Left renal pelvis (tissue), 4 donors: ENCODE data around the gene SNX20. TPM values are rescaled to one million over a fixed set of nuclear protein-coding genes. Genes with fewer than 3 reads are reported as not detected.

ENCODE experiments used
- DNase-seq, 4 donors: peaks; one replicate each; pipeline ENCODE4 v3.0.0-alpha.2; 2013; ENCODE audit warnings: low read depth in 4 of 4, low spot score in 3 of 4
- polyA plus RNA-seq, 4 donors: library from polyadenylated mRNA; unstranded; fragments of 120-200 nt; gene quantifications; one replicate each; pipeline ENCODE4 v1.2.1, GENCODE V29; 2013; ENCODE audit not compliant: insufficient read length in 4 of 4

SNX20 gene
- polyA plus RNA-seq, 4 donors, result 0.46 to 0.81 (median 0.61) TPM

- no peak for DNase-seq
Observed at GRCh38 chr16:50683689-50684374, 2.7 kb upstream of the SNX20 start.

DNA sequence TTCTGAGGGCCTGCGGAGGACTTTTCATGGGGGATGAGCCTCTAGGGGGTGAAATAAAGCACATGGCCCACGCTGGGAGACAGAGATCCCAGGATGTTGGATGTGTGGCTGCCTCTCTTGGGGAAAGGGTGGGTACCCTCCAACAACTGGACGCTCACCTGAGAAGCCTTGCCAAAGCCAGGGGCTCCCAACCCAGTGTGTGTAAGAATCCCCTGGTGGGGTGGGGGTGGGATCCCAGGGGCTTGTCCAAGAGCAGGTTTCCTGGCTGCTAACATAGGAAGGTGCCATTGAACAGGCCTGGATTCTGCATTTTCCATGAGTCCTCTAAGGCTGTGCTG, 587 bp downstream of the SNX20 start:
- no peak for DNase-seq

- DNase-seq, result no peak
Observed at GRCh38 chr16:50679676-50680555, 1.2 kb downstream of the SNX20 start.

- no peak for DNase-seq
Observed at GRCh38 chr16:50679266-50679665, 1.8 kb downstream of the SNX20 start.

DNA sequence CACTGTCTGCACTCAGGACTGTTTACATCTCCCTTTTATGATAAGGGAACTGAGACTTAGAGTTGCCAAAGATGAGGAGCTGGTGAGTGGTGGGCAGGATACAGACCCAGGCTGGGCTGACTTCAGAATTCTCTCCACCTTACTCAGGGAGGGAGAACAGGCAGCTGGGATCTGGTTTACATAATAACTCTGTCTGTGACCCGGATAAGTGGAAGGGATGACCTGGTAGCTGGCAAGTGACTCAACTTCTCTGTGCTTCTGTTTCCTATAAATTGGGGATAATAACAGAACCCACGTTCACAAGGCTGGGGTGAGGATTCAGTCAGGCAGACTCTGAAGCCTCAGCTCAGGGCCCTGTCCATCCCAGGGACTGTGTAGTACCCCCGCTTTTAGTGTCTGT, 2.6 kb downstream of the SNX20 start:
- DNase-seq, result no peak

DNA sequence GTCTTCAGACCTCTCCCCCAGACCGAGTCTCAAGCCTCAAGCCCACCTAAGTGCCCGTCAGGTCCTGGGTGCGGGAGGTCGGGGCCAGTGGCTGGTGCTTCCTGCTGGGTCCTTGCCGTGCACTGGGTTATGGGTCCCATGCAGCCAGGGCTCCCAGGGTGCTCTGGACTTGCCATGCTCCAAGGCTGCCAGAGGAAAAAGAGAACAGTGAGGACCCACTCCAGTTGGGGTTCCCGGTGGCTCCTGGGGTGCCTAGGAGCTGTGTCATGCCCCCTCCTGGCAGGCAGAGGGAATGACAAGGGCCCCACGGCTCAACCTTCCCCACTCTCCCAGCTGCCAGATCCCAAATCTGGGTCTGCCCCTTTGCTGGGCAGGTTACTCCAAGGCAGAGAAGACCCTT, 3.8 kb downstream of the SNX20 start:
- DNase-seq, result no peak

- DNase-seq, result no peak
Observed at GRCh38 chr16:50676684-50677225, 4.4 kb downstream of the SNX20 start.

DNA sequence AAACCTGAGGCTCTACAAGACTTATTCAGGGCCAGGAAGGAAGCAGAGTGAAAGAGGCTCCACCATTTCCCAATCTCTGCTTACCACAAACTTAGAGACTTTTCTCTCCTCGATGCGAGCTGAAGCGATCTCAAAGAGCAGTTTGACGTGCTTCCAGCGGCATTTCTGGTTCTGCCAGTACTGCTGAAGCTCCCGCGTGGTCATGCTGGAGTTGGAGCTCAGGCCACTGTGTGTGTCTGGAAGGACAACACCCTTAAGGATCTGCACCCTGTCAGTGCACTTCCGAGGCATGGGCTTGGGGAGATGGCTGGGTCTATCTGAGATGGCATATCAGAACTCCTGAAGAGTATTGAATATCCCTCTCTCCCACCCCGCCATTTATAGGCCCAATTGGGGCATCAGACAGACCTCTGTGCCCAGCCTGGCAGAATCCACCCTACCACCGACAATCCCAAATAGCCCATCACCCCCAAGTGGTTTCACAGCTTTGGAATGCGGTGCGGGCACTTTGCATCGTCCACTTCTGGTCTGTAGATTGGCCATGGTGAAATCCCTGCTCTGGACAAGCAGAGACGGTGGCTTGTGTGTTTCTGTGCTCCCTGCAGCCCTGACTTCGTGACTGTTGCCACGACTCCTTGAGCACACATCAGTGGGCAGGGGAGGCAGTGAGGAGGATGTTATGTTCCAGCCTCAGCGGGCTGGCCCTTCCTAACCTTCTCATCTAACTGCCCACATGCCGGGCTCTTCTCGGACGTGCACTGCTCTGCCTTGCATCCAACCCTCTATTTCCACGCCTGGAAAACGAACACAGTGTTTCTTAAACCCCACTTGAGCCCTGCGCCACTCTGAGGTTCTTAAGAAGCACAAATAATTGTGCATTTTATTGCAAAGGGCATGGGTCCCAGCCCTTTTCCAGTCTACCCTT, 5.2 kb downstream of the SNX20 start:
- no peak for DNase-seq

DNA sequence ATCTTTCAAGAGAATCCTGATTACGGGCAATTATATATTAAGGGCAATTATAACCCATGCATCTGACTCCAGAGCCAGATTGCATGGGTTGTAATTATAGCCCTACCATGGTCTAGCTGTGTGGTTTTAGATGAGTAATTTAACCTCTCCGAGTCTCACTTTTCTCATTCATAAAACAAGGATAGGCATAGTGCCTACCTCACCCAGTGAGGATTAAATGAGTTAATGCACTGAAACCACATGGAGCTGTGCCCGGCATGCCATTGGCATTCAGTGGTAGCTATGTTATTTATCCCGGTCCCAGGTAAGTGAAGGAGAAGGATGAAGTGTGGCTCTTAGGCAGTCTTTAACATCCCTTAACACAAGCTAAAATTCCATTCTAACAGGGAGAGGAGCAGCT, 6.3 kb downstream of the SNX20 start:
- no peak for DNase-seq

DNA sequence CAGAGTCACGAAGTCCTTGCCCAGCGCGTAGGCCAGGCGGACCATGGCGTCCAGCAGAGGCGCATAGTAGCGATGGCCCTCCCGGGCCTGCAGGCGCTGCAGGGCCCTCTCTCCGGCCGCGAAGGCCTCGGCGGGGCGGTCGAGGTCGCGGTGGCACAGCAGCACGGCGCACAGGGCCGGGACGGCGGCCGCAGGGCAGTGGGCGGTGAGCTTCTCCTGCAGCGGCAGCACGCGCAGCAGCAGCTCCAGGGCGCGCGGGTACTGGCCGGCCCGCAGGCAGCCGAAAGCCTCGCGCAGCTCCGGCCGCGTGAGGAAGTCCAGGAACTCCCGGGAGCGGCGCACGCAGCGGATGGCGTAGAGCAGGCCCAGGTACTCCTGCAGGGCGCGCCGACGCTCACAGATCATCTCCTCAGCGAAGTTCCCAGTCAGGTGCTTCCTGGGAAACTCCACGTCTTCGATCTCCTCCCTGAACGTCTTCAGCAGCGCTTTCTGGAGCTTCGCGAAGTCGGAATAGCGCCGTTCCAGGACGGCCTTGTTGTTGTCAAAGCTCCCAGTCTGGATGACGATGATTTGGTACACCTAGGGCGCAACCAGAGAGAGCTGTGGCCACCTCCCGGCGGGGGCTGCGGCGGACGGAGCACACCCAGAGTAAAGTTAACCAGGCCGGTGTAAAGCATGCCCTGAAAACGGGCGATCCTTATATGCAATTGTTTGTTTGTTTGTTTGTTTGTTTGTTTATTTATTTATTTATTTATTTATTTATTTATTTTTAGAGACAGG, 7.4 kb downstream of the SNX20 start:
- DNase-seq, result no peak

DNA sequence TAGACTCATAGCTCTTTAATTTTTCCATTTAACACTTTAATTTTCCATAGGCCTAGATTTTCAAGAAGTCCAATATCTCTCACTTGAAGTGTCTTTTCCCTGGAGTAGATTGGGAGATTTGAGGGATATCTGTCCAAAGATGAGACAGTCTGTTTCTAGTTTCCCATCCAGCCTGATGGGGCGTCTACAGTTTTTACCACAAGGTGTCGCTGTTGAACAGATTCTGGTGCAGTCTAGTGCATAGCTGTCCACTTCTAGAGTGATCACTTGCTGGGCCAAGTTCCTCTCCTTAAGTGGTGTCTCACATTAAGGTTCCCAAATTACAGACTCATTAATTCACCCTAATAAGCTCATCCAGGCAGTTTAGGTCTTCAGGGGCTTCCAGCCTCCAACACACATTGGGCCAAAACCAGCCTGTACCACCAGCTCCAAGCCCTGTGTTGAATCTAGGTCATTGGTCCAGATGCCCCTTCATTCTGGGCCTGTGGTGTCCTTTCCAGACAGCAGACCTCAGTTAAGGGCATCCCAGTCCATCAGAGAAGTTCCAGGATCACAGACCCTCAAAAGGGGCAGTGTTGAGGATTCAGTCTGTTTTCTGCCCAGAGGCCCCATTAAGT, 9.4 kb downstream of the SNX20 start:
- no peak for DNase-seq

GRCh38 chr16:50670476-50670875, 10.6 kb downstream of the SNX20 start:
- DNase-seq, result no peak

- no peak for DNase-seq
Observed at GRCh38 chr16:50669741-50670140, 11.4 kb downstream of the SNX20 start.

DNA sequence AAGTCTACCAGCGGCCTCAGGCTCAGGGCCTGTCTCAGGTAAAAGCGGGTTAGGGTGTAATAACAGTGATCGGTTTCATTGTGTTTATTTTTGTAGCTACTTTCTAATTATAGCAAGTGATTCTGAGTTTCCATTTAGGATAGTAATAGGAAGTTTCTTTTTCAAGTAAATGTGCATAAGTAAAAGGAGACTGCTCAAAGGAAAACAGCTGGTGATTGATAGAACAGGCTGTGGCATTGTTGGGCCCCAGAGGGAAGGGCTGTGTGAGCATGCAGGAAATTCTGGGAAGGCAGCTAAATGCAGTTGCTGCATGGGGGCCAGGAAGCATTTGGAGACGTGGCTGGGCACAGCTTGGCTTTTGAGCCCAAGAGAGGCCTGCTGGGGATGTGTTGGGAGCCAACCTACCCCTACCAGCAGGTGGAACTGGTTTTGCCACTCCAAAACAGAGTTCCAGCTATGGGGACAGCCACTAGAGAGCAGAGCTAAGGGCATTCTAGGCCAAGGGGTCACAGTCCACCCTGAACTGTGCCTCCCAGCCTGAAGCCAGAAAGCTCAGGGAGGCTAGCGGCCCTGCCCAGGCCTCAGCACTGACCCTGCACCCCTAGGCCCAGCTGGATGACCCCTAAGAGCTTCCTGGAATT, 12.6 kb downstream of the SNX20 start:
- no peak for DNase-seq

GRCh38 chr16:50667497-50668367, 13.4 kb downstream of the SNX20 start:
- no peak for DNase-seq

- DNase-seq, result no peak
Observed at GRCh38 chr16:50666658-50667496, 14.2 kb downstream of the SNX20 start.
